ENCODE data around the gene ZHX3. TPM values are rescaled to one million over a fixed set of nuclear protein-coding genes. Genes with fewer than 3 reads are reported as not detected.
A peak's percentile ranks its signal among the peaks of the same experiment; 100 is the strongest.

The ZHX3 gene
- total RNA-seq, 1 donor from 2014 or later = 26.8 TPM

DNA sequence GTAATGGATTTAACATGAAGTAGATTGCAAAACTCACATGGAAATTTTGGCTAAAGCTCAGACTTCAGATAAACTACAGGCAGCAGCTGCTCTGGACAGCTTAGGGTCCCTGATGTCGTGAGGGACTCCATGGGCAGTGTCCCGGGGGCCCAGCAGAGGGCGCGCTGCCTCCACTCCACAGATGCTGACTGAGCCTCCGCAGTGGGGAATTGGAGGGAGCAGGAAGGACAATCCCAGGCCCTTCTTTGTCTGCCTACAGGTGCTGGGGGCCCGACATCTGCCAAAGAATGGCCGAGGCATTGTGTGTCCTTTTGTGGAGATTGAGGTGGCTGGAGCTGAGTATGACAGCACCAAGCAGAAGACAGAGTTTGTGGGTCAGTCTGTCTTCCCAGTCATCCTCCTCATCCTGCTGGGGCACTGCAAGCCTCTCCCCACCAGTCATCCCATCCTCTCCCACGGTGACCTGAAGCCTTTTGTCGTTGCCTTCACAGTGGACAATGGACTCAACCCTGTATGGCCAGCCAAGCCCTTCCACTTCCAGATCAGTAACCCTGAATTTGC is 144.3 kb downstream of the ZHX3 start:
- H3K9me3 ChIP-seq = no peaks in the 10 kb centered on the region
- peak overlapping the region; percentile 83 for H3K27ac ChIP-seq
- TF ChIP-seq, protein P1, sequence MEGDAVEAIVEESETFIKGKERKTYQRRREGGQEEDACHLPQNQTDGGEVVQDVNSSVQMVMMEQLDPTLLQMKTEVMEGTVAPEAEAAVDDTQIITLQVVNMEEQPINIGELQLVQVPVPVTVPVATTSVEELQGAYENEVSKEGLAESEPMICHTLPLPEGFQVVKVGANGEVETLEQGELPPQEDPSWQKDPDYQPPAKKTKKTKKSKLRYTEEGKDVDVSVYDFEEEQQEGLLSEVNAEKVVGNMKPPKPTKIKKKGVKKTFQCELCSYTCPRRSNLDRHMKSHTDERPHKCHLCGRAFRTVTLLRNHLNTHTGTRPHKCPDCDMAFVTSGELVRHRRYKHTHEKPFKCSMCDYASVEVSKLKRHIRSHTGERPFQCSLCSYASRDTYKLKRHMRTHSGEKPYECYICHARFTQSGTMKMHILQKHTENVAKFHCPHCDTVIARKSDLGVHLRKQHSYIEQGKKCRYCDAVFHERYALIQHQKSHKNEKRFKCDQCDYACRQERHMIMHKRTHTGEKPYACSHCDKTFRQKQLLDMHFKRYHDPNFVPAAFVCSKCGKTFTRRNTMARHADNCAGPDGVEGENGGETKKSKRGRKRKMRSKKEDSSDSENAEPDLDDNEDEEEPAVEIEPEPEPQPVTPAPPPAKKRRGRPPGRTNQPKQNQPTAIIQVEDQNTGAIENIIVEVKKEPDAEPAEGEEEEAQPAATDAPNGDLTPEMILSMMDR (IDR thresholded peaks at IDR 0.05) = peak; percentile 94 to 97 (median 97)
- TF ChIP-seq POLR2AphosphoS5 (IDR thresholded peaks at IDR 0.05; ENCODE audit: insufficient read depth in 1 of 2, low read depth in 1 of 2) (peak; percentile 67 to 79), POLR2A (IDR thresholded peaks at IDR 0.05) (peak in 1 of 2 donors; percentile 8)
- intact Hi-C loops (cut with DNase I) = loop anchor here (2.0 to 5.0 kb wide), 2 partner anchors 58 to 169 kb away; partner anchors contain the start of gene LPIN3
- peak; percentile 84 to 92 for DNase-seq (ENCODE audit: extremely low spot score in 2 of 2)
- H3K36me3 ChIP-seq = peaks cover 0 to 64% of the 10 kb centered on the region in 2 donors
- H3K4me3 ChIP-seq = no peak overlapping the region
- H3K4me1 ChIP-seq = peaks cover 59% of the 10 kb centered on the region
- no peaks in the 10 kb centered on the region for H3K27me3 ChIP-seq

DNA sequence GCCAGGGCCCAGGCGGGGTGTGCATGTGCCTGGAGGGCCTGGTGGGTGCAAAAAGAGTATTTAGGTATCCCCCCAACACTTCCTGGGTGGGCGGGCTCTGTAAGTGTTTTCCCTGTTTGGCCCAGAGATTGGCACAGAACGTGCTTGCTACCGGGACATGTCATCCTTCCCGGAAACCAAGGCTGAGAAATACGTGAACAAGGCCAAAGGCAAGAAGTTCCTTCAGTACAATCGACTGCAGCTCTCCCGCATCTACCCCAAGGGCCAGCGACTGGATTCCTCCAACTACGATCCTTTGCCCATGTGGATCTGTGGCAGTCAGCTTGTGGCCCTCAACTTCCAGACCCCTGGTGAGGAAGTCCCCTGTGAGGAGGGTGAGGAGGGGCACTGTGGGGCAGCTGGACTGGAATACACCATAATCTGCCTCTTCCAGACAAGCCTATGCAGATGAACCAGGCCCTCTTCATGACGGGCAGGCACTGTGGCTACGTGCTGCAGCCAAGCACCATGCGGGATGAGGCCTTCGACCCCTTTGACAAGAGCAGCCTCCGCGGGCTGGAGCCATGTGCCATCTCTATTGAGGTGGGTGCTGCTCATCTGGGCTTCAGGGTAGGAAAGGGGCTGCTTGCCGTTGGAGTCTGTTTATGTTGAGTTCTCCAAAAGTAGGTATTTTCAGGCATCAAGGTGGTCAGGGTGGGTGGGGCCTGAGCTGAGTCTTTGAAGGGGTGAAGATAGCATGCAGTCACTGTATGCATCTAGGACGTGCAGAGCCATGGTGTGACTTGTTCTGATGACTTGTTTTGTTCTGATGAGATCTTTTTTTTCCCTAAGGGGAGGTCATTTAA is 145.0 kb downstream of the ZHX3 start:
- Histone ChIP-seq H3K4me1 (peaks cover 52% of the 10 kb centered on the region), H3K36me3 (peaks cover 0 to 71% of the 10 kb centered on the region in 2 donors), H3K27ac (peak overlapping the region; percentile 83), H3K4me3 (no peak overlapping the region), H3K27me3 (no peaks in the 10 kb centered on the region), H3K9me3 (no peaks in the 10 kb centered on the region)
- intact Hi-C loops (cut with DNase I) = loop anchor here (2.0 to 5.0 kb wide), 2 partner anchors 58 to 170 kb away; partner anchors contain the start of gene LPIN3
- TF ChIP-seq POLR2AphosphoS5 (IDR thresholded peaks at IDR 0.05; ENCODE audit: insufficient read depth in 1 of 2, low read depth in 1 of 2) (no peak), POLR2A (IDR thresholded peaks at IDR 0.05) (no peak)
- TF ChIP-seq, protein P1 (IDR thresholded peaks at IDR 0.05) = no peak
- peak; percentile 90 to 91 for DNase-seq (ENCODE audit: extremely low spot score in 2 of 2)

DNA sequence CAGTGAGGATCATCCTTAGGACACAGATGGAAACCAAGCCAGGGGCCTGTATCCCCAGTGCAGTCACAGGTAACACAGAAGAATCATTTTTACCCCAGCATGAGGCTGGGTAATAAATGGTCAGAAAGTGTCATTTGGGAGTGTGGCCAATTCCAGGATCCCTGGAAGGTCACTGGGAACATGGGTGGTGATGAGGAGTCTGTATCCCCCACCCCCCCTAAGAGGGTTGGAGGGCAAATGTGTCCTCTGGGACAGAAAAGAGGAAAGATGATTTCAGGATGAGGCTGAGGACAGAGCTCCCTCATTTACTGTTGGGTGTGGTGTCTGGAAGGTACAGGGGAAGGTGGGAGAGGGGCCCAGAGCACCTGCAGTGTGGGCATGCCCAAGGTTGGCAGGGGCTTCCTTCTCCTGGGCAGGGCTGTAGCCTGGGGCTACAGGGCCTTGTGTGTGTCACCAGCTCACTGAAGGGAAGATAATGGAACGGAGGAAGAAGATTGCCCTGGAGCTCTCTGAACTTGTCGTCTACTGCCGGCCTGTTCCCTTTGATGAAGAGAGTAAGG is 145.7 kb downstream of the ZHX3 start:
- no peaks in the 10 kb centered on the region for H3K27me3 ChIP-seq
- TF ChIP-seq POLR2AphosphoS5 (IDR thresholded peaks at IDR 0.05; ENCODE audit: insufficient read depth in 1 of 2, low read depth in 1 of 2) = no peak
- intact Hi-C loops (cut with DNase I) = loop anchor here (2.0 to 5.0 kb wide), 2 partner anchors 59 to 170 kb away; partner anchors contain the start of gene LPIN3
- no peaks in the 10 kb centered on the region for H3K9me3 ChIP-seq
- peak overlapping the region; percentile 83 for H3K27ac ChIP-seq
- peaks cover 0 to 78% of the 10 kb centered on the region in 2 donors for H3K36me3 ChIP-seq
- H3K4me1 ChIP-seq = peaks cover 46% of the 10 kb centered on the region
- DNase-seq (ENCODE audit: extremely low spot score in 2 of 2) = peak in 1 of 2 donors; percentile 52
- no peak overlapping the region for H3K4me3 ChIP-seq

DNA sequence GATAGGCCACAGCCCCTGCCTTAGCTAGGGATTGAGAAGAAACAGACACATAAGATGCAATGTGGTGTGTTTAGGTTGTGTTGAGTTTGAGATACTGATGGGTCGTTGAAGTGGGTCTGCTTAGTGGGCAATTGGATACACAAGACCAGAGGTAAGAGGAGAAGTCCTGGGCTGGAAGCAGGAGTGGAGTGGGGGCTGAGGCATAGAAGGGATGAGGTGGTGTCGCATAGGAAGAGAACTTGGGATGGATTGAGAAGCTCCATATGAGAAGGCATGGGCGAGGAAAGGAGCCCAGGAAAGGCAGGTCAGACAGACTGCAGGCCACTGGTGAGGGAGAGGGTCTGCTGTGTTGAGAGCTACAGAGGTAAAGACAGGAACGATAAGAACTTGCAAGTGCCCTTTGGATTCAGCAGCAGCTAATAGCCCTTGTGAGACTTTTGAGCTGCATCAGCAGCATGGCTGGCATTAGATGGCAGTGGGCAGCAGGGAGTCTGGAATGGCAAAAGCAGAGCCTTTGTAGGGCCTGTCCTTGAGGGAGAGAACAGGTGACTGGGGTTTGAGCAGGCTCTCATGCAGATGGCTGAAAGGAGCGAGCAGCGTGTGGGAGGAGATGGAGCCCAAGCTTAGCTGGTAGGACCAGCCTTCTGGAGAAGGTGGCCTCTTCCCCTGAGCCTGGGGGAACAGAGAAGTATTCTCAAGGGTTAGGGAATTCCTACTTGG is 147.0 kb downstream of the ZHX3 start:
- Histone ChIP-seq H3K27ac (peak overlapping the region; percentile 6), H3K4me1 (peaks cover 36% of the 10 kb centered on the region), H3K9me3 (no peaks in the 10 kb centered on the region), H3K36me3 (peaks cover 0 to 82% of the 10 kb centered on the region in 2 donors), H3K27me3 (no peaks in the 10 kb centered on the region), H3K4me3 (no peak overlapping the region)
- TF ChIP-seq POLR2A (IDR thresholded peaks at IDR 0.05) (no peak), POLR2AphosphoS5 (IDR thresholded peaks at IDR 0.05; ENCODE audit: insufficient read depth in 1 of 2, low read depth in 1 of 2) (no peak)
- TF ChIP-seq, protein P1 (IDR thresholded peaks at IDR 0.05) = no peak
- no peak for DNase-seq (ENCODE audit: extremely low spot score in 2 of 2)
- intact Hi-C loops (cut with DNase I) = loop anchor here (5.0 kb wide), 1 partner anchor 172 kb away; the partner anchor contains the start of gene LPIN3
